Keratinocyte (primary cell): Measurements from ENCODE around the gene AGO1. TPM values are rescaled to one million over a fixed set of nuclear protein-coding genes. Genes with fewer than 3 reads are reported as not detected.

Experiments
- DNase-seq: peaks from one replicate; pipeline ENCODE4 v3.0.0-alpha.2; 2011; ENCODE audit warnings: low read depth, missing footprints, low spot score
- FAIRE-seq: peaks from 2 replicates; lab custom pipeline; 2011; peaks lifted over from hg19 to GRCh38; lab: Jason Lieb, UNC
- H2AFZ ChIP-seq: 2 replicates; pipeline ENCODE4 v1.6.0; 2012; ENCODE audit warnings: low read length, control low read depth, inconsistent platforms; ENCODE audit not compliant: control insufficient read depth
- H3K27ac ChIP-seq: 2 replicates; pipeline ENCODE4 v1.5.1; 2011; ENCODE audit warnings: low read length; ENCODE audit not compliant: control insufficient read depth, insufficient read depth
- H3K27me3 ChIP-seq: 3 replicates; pipeline ENCODE4 v1.6.0; 2011; ENCODE audit warnings: low read length; ENCODE audit not compliant: control insufficient read depth, insufficient read depth; ENCODE audit errors: extremely low read depth
- H3K36me3 ChIP-seq, 2 experiments: 2 replicates in 1 of 2; 3 replicates in 1 of 2; pipeline ENCODE4 v1.5.1; 2011; ENCODE audit warnings: low read length in 2 of 2, mild to moderate bottlenecking in 1 of 2; ENCODE audit not compliant: control insufficient read depth in 2 of 2, insufficient read depth in 2 of 2; ENCODE audit errors: extremely low read depth in 1 of 2
- H3K4me1 ChIP-seq: 3 replicates; pipeline ENCODE4 v1.5.1; 2011; ENCODE audit warnings: low read length; ENCODE audit not compliant: control insufficient read depth, insufficient read depth; ENCODE audit errors: extremely low read depth
- H3K4me2 ChIP-seq: 3 replicates; pipeline ENCODE4 v1.6.0; 2011; ENCODE audit warnings: low read depth, low read length; ENCODE audit not compliant: control insufficient read depth, insufficient read depth; ENCODE audit errors: extremely low read depth
- H3K4me3 ChIP-seq, 3 experiments: fragments of 200-600 bp in 1 of 3; sonication (generic) in 1 of 3; 2 replicates in 2 of 3; 3 replicates in 1 of 3; pipeline ENCODE4 v1.5.1; 2011 to 2016; ENCODE audit warnings: low read length in 3 of 3, mild to moderate bottlenecking in 3 of 3, control low read depth in 2 of 3, inconsistent platforms in 1 of 3, low read depth in 1 of 3, mixed read lengths in 1 of 3, mixed run types in 1 of 3, moderate library complexity in 1 of 3; ENCODE audit not compliant: control insufficient read depth in 2 of 3, insufficient read depth in 2 of 3; ENCODE audit errors: extremely low read depth in 1 of 3
- H3K79me2 ChIP-seq: 2 replicates; pipeline ENCODE4 v1.6.0; 2012; ENCODE audit warnings: low read length; ENCODE audit not compliant: control insufficient read depth, insufficient read depth
- H3K9ac ChIP-seq: 3 replicates; pipeline ENCODE4 v1.6.0; 2011; ENCODE audit warnings: low read length; ENCODE audit not compliant: control insufficient read depth, insufficient read depth; ENCODE audit errors: extremely low read depth
- H3K9me1 ChIP-seq: 3 replicates; pipeline ENCODE4 v1.6.0; 2011; ENCODE audit warnings: low read length; ENCODE audit not compliant: control insufficient read depth, insufficient read depth; ENCODE audit errors: extremely low read depth
- H3K9me3 ChIP-seq: 2 replicates; pipeline ENCODE4 v1.5.1; 2012; ENCODE audit warnings: low read depth, low read length; ENCODE audit not compliant: control insufficient read depth
- H4K20me1 ChIP-seq: 3 replicates; pipeline ENCODE4 v1.6.0; 2011; ENCODE audit warnings: low read length; ENCODE audit not compliant: control insufficient read depth, insufficient read depth; ENCODE audit errors: extremely low read depth
- CTCF ChIP-seq, 3 experiments: IDR thresholded peaks in 1 of 3; conservative IDR thresholded peaks in 1 of 3; optimal IDR thresholded peaks in 1 of 3; 2 replicates in 2 of 3; 3 replicates in 1 of 3; pipeline versions ENCODE3 to v1.5.1; 2011; ENCODE audit warnings: low read length in 3 of 3, mild to moderate bottlenecking in 3 of 3, moderate library complexity in 2 of 3, control low read depth in 1 of 3, inconsistent platforms in 1 of 3; ENCODE audit not compliant: insufficient read depth in 2 of 3; ENCODE audit errors: extremely low read depth in 1 of 3
- EZH2 ChIP-seq: IDR thresholded peaks from one replicate; pipeline ENCODE4 v1.6.1; 2012; ENCODE audit warnings: inconsistent platforms, mild to moderate bottlenecking, low read length, moderate library complexity
- dilution Hi-C: fragments of 300-500 bp; cut with MboI; formaldehyde crosslinking; loops from one replicate; pipeline ENCODE4 v1.7.0; 2020; ENCODE audit warnings: low sequenced_read_pairs; ENCODE audit not compliant: extremely low pct_ligation_motif_present
- polyA plus RNA-seq, 5 experiments: library from polyadenylated mRNA; depleted of rRNA in 3 of 5; stranded (reverse) in 3 of 5; stranded (forward) in 1 of 5; unstranded in 1 of 5; fragments of >200 nt; gene quantifications; 1 replicate in 1 of 5; 2 replicates in 3 of 5; 3 replicates in 1 of 5; pipeline versions ENCODE4 v1.2.1 to v1.2.3, GENCODE V29; 2011 to 2012; ENCODE audit warnings: missing spikeins in 2 of 5, low read depth in 1 of 5, low replicate concordance in 1 of 5

Gene AGO1
- polyA plus RNA-seq, 1 donor (not counting 4 experiments of a cell fraction or from before 2014, with no cell fraction given): 5.7 TPM

- Histone ChIP-seq H3K27ac (no peak overlapping the region), H3K4me2 (no peak overlapping the region), H3K4me3 (no peak overlapping the region), H3K79me2 (no peaks in the 10 kb centered on the region), H3K9ac (no peak overlapping the region), H3K4me1 (no peaks in the 10 kb centered on the region), H3K9me1 (no peaks in the 10 kb centered on the region), H3K9me3 (no peaks in the 10 kb centered on the region), H3K36me3 (peaks cover 2 to 12% of the 10 kb centered on the region in 2 experiments), H4K20me1 (no peaks in the 10 kb centered on the region), H2AFZ (no peak overlapping the region), H3K27me3 (no peaks in the 10 kb centered on the region)
- no peak for DNase-seq
- dilution Hi-C loops: no loop called here
- TF ChIP-seq EZH2 (no peak), CTCF (optimal IDR thresholded peaks at IDR 0.05 in 1 of 3, IDR thresholded peaks at IDR 0.05 in 1 of 3, conservative IDR thresholded peaks at IDR 0.05 in 1 of 3; ENCODE audit: extremely low read depth in 1 of 3, insufficient read depth in 2 of 3, low read length in 3 of 3) (no peak)
- no peak for FAIRE-seq
Measured at GRCh38 chr1:35980090-35980489, 97.1 kb downstream of the AGO1 start.

Other genes starting within 250 kb of the AGO1 start
- 95.5 to 108 TPM (median 104 TPM) in 3 replicates for gene PSMB2, start 241.7 kb upstream of the AGO1 start, polyA plus RNA-seq
- 10.0 to 10.4 TPM (median 10.1 TPM) in 3 replicates for gene C1orf216, start 164.3 kb upstream of the AGO1 start, polyA plus RNA-seq
- gene CLSPN, start 113.2 kb upstream of the AGO1 start, polyA plus RNA-seq: 0.98 to 7.7 TPM (median 4.7 TPM) in 3 replicates
- gene AGO4, start 75.2 kb upstream of the AGO1 start, polyA plus RNA-seq: 5.2 to 7.7 TPM (median 6.3 TPM) in 3 replicates
- gene AGO3, start 47.9 kb downstream of the AGO1 start, polyA plus RNA-seq: 12.2 to 14.0 TPM (median 13.1 TPM) in 3 replicates
- gene TEKT2, start 200.9 kb downstream of the AGO1 start, polyA plus RNA-seq: 0.02 to 0.13 TPM (median 0.03 TPM) in 3 replicates
- gene ADPRS, start 205.7 kb downstream of the AGO1 start, polyA plus RNA-seq: 33.1 to 47.6 TPM (median 42.6 TPM) in 3 replicates
- 0.09 to 0.28 TPM (median 0.23 TPM) in 3 replicates for gene COL8A2, start 242.0 kb downstream of the AGO1 start, polyA plus RNA-seq